HCT116 (cell line): ENCODE results near the gene ILDR1. TPM values are rescaled to one million over a fixed set of nuclear protein-coding genes. Genes with fewer than 3 reads are reported as not detected.

Source experiments
- ATAC-seq: fragments of 200-7000 bp; cut with Tn5 transposase; 2 replicates; pipeline ENCODE4 v1.9.1; 2020; ENCODE audit warnings: mild to moderate bottlenecking, moderate library complexity
- BruUV-seq: library from RNA; stranded (reverse); fragments of 400-500 nt; replicated peaks from 2 replicates; lab custom pipeline; 2021; lab: Mats Ljungman, UMichigan
- CTCF ChIA-PET: fragments of 300-600 bp; sonication (Branson Sonifier 250); formaldehyde crosslinking; loops from one replicate; lab custom pipeline; 2021; ENCODE audit warnings: antibody characterized with exemption; lab: Charles Lee
- POLR2A ChIA-PET: fragments of 300-600, 350-600 bp; sonication (Branson Sonifier 250); formaldehyde crosslinking; loops from one replicate; lab custom pipeline; 2021; ENCODE audit warnings: antibody characterized with exemption; lab: Charles Lee
- RAD21 ChIA-PET, 2 experiments: fragments of 300-600 bp; sonication (Branson Sonifier 250); formaldehyde crosslinking; loops; one replicate each; lab custom pipeline; 2023; ENCODE audit warnings: low total read pairs in 2 of 2; ENCODE audit not compliant: uncharacterized antibody in 2 of 2, unreplicated experiment in 2 of 2, low non-redundant PET in 1 of 2; lab: Charles Lee
- DNase-seq: peaks from one replicate; pipeline ENCODE4 v3.0.0-alpha.2; 2010; ENCODE audit warnings: low read depth, low spot score
- H2AFZ ChIP-seq: fragments of 200-600 bp; shearing (Covaris generic), sonication (generic); 2 replicates; pipeline ENCODE4 v1.6.1; 2017; ENCODE audit warnings: low read depth, mixed run types, mixed read lengths, antibody characterized with exemption, low read length; ENCODE audit not compliant: poor library complexity, severe bottlenecking
- H3K27ac ChIP-seq: 2 replicates; pipeline ENCODE4 v1.5.1; 2012; ENCODE audit warnings: low read depth, low read length
- H3K27me3 ChIP-seq: fragments of 200-600 bp; sonication (generic); 2 replicates; pipeline ENCODE4 v1.6.1; 2016; ENCODE audit warnings: mixed run types, low read length, mixed read lengths; ENCODE audit not compliant: insufficient read depth
- H3K36me3 ChIP-seq, 2 experiments: fragments of 200-500 bp in 1 of 2; fragments of 200-600 bp in 1 of 2; sonication (Bioruptor generic) in 1 of 2; sonication (generic) in 1 of 2; 2 replicates each; pipeline versions ENCODE4 v1.5.1 to v1.6.1; 2014 to 2016; ENCODE audit warnings: low read length in 2 of 2, inconsistent platforms in 1 of 2, mixed read lengths in 1 of 2, mixed run types in 1 of 2; ENCODE audit not compliant: insufficient read depth in 2 of 2, control insufficient read depth in 1 of 2
- H3K4me1 ChIP-seq, 2 experiments: fragments of 200-600 bp in 1 of 2; sonication (generic) in 1 of 2; 2 replicates each; pipeline versions ENCODE4 v1.5.1 to v1.6.1; 2012 to 2017; ENCODE audit warnings: low read length in 2 of 2, inconsistent platforms in 1 of 2, mild to moderate bottlenecking in 1 of 2, mixed read lengths in 1 of 2, mixed run types in 1 of 2, moderate library complexity in 1 of 2; ENCODE audit not compliant: insufficient read depth in 2 of 2, control insufficient read depth in 1 of 2
- H3K4me2 ChIP-seq: fragments of 200-600 bp; sonication (generic); 2 replicates; pipeline ENCODE4 v1.6.1; 2017; ENCODE audit warnings: mixed run types, low read length, mixed read lengths
- H3K4me3 ChIP-seq, 2 experiments: fragments of 200-600 bp in 1 of 2; sonication (generic) in 1 of 2; replicated peaks in 1 of 2; 2 replicates each; pipeline ENCODE4 v1.5.1; 2011 to 2016; ENCODE audit warnings: low read length in 2 of 2, control low read depth in 1 of 2, low read depth in 1 of 2, mild to moderate bottlenecking in 1 of 2, mixed read lengths in 1 of 2, mixed run types in 1 of 2
- H3K79me2 ChIP-seq: fragments of 200-600 bp; sonication (generic); 2 replicates; pipeline ENCODE4 v1.6.1; 2017; ENCODE audit warnings: mild to moderate bottlenecking, mixed run types, low read length, moderate library complexity, mixed read lengths; ENCODE audit not compliant: insufficient read depth
- H3K9ac ChIP-seq: fragments of 200-600 bp; sonication (generic); 2 replicates; pipeline ENCODE4 v1.6.1; 2016; ENCODE audit warnings: low read length, mixed read lengths
- H3K9me2 ChIP-seq: fragments of 200-600 bp; sonication (generic), shearing (Covaris generic); 2 replicates; pipeline ENCODE4 v1.6.1; 2017; ENCODE audit warnings: mixed run types, mild to moderate bottlenecking, moderate library complexity; ENCODE audit not compliant: insufficient read depth
- H3K9me3 ChIP-seq, 2 experiments: fragments of 200-500 bp in 1 of 2; fragments of 200-600 bp in 1 of 2; sonication (Bioruptor generic) in 1 of 2; sonication (generic) in 1 of 2; 2 replicates each; pipeline ENCODE4 v1.6.1; 2014 to 2017; ENCODE audit warnings: low read length in 2 of 2, mixed read lengths in 2 of 2, inconsistent platforms in 1 of 2, low read depth in 1 of 2, mild to moderate bottlenecking in 1 of 2, mixed run types in 1 of 2, moderate library complexity in 1 of 2; ENCODE audit not compliant: control insufficient read depth in 1 of 2, insufficient read depth in 1 of 2
- H4K20me1 ChIP-seq: fragments of 200-600 bp; sonication (generic), shearing (Covaris generic); 2 replicates; pipeline ENCODE4 v1.6.1; 2017; ENCODE audit warnings: mixed run types, mild to moderate bottlenecking, moderate library complexity; ENCODE audit not compliant: insufficient read depth
- ATF3 ChIP-seq: IDR thresholded peaks from 2 replicates; pipeline ENCODE4 v1.6.1; 2012
- CBX3 ChIP-seq: IDR thresholded peaks from 2 replicates; pipeline ENCODE4 v1.6.1; 2012; ENCODE audit warnings: low read depth
- CTCF ChIP-seq, 3 experiments: fragments of 200-600 bp in 1 of 3; sonication (generic) in 1 of 3; IDR thresholded peaks in 2 of 3; conservative IDR thresholded peaks in 1 of 3; 2 replicates each; pipeline ENCODE4 v1.5.1; 2012 to 2017; ENCODE audit warnings: low read depth in 2 of 3, low read length in 2 of 3, antibody characterized with exemption in 1 of 3, borderline replicate concordance in 1 of 3, control low read depth in 1 of 3, mild to moderate bottlenecking in 1 of 3, mixed read lengths in 1 of 3, mixed run types in 1 of 3, moderate library complexity in 1 of 3; ENCODE audit not compliant: insufficient read depth in 1 of 3
- EGR1 ChIP-seq: IDR thresholded peaks from 2 replicates; pipeline ENCODE4 v1.6.1; 2012; ENCODE audit warnings: low read depth
- FOSL1 ChIP-seq: IDR thresholded peaks from 2 replicates; pipeline ENCODE4 v1.6.1; 2012; ENCODE audit warnings: low read depth
- JUND ChIP-seq: IDR thresholded peaks from 2 replicates; pipeline ENCODE4 v1.6.1; 2012
- POLR2A ChIP-seq: IDR thresholded peaks from 2 replicates; pipeline ENCODE4 v1.7.0; 2011; ENCODE audit warnings: borderline replicate concordance; ENCODE audit not compliant: insufficient read depth, insufficient read length; ENCODE audit errors: extremely low read depth
- POLR2AphosphoS5 ChIP-seq: IDR thresholded peaks from 2 replicates; pipeline ENCODE4 v1.6.1; 2011; ENCODE audit warnings: mild to moderate bottlenecking, low read depth, low read length, moderate library complexity
- REST ChIP-seq: IDR thresholded peaks from 2 replicates; pipeline ENCODE4 v1.6.1; 2012; ENCODE audit warnings: low read depth
- SIN3A ChIP-seq: IDR thresholded peaks from 2 replicates; pipeline ENCODE4 v1.6.1; 2012; ENCODE audit warnings: low read depth
- SP1 ChIP-seq: IDR thresholded peaks from 2 replicates; pipeline ENCODE4 v1.6.1; 2012; ENCODE audit warnings: low read depth
- SRF ChIP-seq: IDR thresholded peaks from 2 replicates; pipeline ENCODE4 v1.6.1; 2012; ENCODE audit warnings: low read depth
- TCF7L2 ChIP-seq: IDR thresholded peaks from 2 replicates; pipeline ENCODE4 v1.7.0; 2011; ENCODE audit warnings: borderline replicate concordance, inconsistent platforms; ENCODE audit not compliant: insufficient read depth, insufficient read length; ENCODE audit errors: extremely low read depth
- ZFX ChIP-seq: fragments of 450-650 bp; IDR thresholded peaks from 2 replicates; pipeline ENCODE4 v1.6.1; 2017
- intact Hi-C: fragments of 100-400 bp; cut with micrococcal nuclease; formaldehyde crosslinking; loops from 2 replicates; pipeline ENCODE4 v1.10.0; 2022
- total RNA-seq: library from RNA; stranded (reverse); gene quantifications from one replicate; pipeline ENCODE4 v1.2.1, GENCODE V29; 2021; ENCODE audit not compliant: unreplicated experiment

Gene ILDR1
- total RNA-seq, 1 experiment from 2014 or later = 2.9 TPM

- Histone ChIP-seq H3K4me1 (no peaks in the 10 kb centered on the region), H4K20me1 (no peaks in the 10 kb centered on the region), H2AFZ (no peak overlapping the region), H3K27me3 (no peaks in the 10 kb centered on the region), H3K36me3 (no peaks in the 10 kb centered on the region), H3K79me2 (no peaks in the 10 kb centered on the region), H3K4me3 (no peak overlapping the region), H3K9me2 (no peaks in the 10 kb centered on the region), H3K27ac (no peak overlapping the region), H3K4me2 (no peak overlapping the region), H3K9ac (no peak overlapping the region), H3K9me3 (no peaks in the 10 kb centered on the region)
- DNase-seq = no peak
- RAD21 ChIA-PET = no interaction called here
- intact Hi-C loops = no loop called here
- no TSS peak for BruUV-seq
- TF ChIP-seq CTCF (IDR thresholded peaks at IDR 0.05 in 2 of 3, conservative IDR thresholded peaks at IDR 0.05 in 1 of 3; ENCODE audit: borderline replicate concordance in 1 of 3, insufficient read depth in 1 of 3, low read depth in 2 of 3, low read length in 2 of 3) = no peak
- no peak for TF ChIP-seq FOSL1
- no peak for TF ChIP-seq ZFX
- TF ChIP-seq JUND = no peak
- no peak for TF ChIP-seq ATF3
- no peak for TF ChIP-seq SP1
- no peak for TF ChIP-seq SIN3A
- no peak for TF ChIP-seq POLR2AphosphoS5
- TF ChIP-seq SRF = no peak
- POLR2A ChIA-PET = no interaction called here
- ATAC-seq = no peak
- CTCF ChIA-PET = interaction anchor here (1.4 kb wide), 1 partner anchor 63 kb away, joined by 3 read pairs; no protein-coding TSS in a partner anchor
These were observed 36.2 kb upstream of the ILDR1 start for GRCh38 chr3:122058294-122058693.

GRCh38 chr3:122057671-122058070 is 35.6 kb upstream of the ILDR1 start:
- Histone ChIP-seq H3K36me3 (no peaks in the 10 kb centered on the region), H3K9ac (no peak overlapping the region), H3K27ac (no peak overlapping the region), H4K20me1 (no peaks in the 10 kb centered on the region), H2AFZ (no peak overlapping the region), H3K4me2 (no peak overlapping the region), H3K9me3 (no peaks in the 10 kb centered on the region), H3K4me3 (no peak overlapping the region), H3K4me1 (no peaks in the 10 kb centered on the region), H3K27me3 (no peaks in the 10 kb centered on the region), H3K79me2 (no peaks in the 10 kb centered on the region), H3K9me2 (no peaks in the 10 kb centered on the region)
- ATAC-seq (no peak), DNase-seq (no peak)
- intact Hi-C loops = no loop called here
- ChIA-PET POLR2A (no interaction called here), RAD21 (no interaction called here), CTCF (interaction anchor here (1.4 kb wide), 1 partner anchor 62 kb away, joined by 3 read pairs; no protein-coding TSS in a partner anchor)
- BruUV-seq = no TSS peak
- TF ChIP-seq POLR2A (no peak), EGR1 (no peak), ZFX (no peak), TCF7L2 (no peak), CTCF (IDR thresholded peaks at IDR 0.05 in 2 of 3, conservative IDR thresholded peaks at IDR 0.05 in 1 of 3; ENCODE audit: borderline replicate concordance in 1 of 3, insufficient read depth in 1 of 3, low read depth in 2 of 3, low read length in 2 of 3) (no peak), POLR2AphosphoS5 (no peak), REST (no peak), CBX3 (no peak)
